Measurements from ENCODE around the gene CLEC4F.
A peak's percentile ranks its signal among the peaks of the same experiment; 100 is the strongest.

Gene CLEC4F, protein sequence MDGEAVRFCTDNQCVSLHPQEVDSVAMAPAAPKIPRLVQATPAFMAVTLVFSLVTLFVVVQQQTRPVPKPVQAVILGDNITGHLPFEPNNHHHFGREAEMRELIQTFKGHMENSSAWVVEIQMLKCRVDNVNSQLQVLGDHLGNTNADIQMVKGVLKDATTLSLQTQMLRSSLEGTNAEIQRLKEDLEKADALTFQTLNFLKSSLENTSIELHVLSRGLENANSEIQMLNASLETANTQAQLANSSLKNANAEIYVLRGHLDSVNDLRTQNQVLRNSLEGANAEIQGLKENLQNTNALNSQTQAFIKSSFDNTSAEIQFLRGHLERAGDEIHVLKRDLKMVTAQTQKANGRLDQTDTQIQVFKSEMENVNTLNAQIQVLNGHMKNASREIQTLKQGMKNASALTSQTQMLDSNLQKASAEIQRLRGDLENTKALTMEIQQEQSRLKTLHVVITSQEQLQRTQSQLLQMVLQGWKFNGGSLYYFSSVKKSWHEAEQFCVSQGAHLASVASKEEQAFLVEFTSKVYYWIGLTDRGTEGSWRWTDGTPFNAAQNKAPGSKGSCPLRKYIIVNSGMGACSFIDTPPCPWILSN

DNA sequence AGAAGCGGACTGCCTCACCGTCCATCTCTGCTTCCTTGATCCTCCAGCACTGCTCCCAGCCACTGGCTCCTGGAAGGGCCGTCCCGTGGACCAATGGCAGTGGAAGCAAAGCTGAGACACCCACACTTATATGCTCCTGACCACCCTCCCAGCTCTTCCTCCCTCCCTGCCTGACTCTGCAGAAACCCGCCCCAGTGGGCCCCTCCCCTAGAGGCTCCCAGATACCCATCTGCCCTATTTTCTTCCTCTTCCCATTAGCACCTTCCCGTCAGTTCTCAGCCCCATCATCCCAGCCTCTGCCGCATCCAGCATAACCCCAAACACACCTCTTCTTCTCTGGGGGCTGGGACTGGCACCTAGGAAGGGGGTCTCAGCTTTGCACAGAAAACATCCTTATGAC lies at the start of gene CLEC4F:
CLEC4F (minus strand) TSS at position 101 of the 400 bp plus-strand sequence; CDS start at position 25, 76 bp downstream.
- DNase-seq (ENCODE audit: low read depth): no peak

DNA sequence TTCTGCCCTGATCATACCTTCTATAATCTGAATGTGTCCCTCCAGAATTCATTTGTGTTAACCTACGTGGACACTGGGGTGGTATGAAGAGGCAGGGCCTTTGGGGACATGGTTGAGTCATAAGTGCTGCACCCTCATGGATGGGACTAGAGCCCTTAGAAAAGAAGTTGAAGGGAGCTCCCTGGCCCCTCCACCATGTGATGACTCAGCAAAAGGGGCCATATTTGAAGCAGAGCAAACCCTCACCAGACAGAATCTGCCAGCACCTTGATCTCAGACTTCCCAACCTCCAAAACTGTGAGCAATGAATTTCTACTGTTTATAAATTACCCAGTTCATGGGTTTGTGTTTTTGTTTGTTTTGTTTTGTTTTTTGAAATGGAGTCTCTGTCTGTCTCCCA lies 48.6 kb upstream of the CLEC4F start:
- DNase-seq (ENCODE audit: low read depth): no peak

DNA sequence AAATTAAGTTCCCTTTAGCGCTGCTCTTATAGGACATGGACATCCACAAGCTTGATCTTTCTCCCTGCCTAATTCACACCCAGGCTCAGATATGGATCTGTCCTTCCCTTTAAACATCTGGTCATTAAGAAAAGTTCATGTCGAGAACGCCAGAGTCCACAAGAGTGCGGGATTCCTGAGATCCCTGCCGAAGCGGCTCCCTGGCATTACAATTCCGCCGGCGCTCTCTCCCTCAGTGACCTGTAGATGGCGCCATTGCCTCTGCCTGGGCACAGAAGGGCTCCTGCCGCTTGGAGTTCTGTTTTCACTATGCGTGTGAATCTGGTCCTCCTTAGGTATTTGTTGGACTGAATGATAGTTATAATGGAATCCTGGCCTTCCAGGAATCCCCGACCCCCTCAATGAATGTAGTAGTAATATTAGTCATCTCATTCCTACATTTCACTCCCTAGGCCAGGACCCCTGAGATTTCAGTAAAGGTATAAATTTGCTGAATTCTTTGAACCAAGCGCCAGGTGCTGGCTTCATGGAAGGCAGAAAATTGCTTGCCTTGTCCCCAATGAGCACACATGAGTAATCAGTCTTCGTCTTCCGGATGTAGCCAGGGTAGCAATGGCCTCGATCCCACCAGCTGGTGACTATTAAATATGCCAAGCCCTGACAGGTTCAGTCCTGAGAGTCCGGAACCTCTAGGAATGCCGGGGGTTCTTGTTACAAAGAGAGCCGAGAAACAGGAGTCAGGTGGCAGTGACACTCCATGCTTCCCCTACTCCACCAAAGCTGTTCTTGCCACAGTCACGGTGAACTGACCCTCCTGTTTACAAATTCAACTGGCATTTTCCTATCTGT lies 41.6 kb upstream of the CLEC4F start:
- DNase-seq (ENCODE audit: low read depth): peak; percentile 60

DNA sequence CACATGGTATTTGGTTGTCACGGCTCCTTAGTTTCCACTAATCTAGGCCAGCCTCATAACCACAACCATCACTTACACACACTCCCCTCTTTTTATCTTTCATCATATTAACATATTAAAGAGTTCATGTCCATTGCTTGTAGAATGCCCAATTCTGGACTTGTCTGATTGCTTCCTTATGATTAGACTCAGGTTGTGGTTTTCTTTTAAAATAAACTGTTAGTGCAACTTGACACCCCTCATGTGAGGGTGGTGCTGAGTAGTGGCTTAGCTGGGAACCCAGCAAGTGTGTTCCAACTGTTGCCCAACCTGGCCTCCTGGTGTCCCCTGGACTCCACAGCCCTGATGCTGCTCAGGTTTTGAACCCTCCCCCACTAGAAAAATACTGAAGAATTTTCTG lies 35.3 kb upstream of the CLEC4F start:
- no peak for DNase-seq (ENCODE audit: low read depth)

DNA sequence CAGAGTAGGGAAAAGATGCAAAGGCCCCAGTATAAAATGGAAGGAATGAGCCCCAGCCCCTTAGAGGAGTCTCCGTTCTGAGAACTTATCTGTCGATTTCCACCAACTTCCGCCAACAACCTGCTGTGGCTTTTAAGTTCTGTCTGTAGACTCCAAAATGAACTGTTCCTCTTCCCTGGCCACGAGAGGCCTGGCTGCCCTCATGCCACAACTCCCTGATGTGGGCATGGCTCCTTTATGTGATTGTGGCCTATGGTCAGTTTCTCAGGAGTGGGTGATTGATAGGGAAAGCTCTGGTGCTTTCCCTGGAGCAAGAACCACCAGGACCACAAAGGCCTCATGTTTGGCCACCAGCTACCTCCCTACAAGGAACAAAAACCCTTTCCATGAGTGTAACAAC lies 34.0 kb upstream of the CLEC4F start:
- DNase-seq (ENCODE audit: low read depth): no peak

DNA sequence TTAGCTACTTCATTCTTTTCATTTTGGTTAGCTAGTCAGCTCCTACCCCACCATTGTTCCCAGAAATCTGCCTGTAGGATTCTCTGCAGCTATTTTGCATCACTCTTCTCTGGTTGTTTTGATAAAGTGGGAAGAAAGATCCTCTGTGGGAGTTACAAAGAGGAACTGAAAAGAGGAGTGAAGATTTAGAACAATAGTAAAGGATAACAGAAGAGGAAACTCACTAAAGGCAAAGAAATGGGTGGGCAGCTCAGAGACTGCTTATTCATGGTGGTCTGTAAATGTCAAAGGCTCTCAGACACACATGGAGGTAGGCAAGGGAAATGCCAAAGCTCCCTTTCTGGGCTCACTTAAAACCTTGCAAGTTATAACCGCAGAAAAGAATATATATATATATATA lies 32.4 kb upstream of the CLEC4F start:
- DNase-seq (ENCODE audit: low read depth): no peak

DNA sequence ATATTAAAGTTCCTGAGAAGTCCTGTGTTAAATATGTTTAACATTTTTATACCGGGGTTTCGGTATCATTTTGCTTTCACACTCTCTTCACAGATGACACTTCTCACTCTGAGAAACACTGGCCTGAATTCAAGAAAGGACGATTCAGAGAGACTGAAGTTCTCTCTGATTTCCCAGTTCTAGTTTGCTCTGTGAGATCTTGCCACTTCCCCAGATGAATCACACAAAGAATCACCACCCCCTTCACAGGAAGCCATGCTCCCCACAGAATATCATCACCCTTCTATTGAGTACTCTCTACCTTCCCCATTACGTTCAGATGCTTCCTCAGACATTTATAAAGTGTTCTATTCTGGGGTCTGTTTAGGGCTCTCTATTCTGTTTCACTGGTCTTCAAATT lies 31.3 kb upstream of the CLEC4F start:
- no peak for DNase-seq (ENCODE audit: low read depth)

DNA sequence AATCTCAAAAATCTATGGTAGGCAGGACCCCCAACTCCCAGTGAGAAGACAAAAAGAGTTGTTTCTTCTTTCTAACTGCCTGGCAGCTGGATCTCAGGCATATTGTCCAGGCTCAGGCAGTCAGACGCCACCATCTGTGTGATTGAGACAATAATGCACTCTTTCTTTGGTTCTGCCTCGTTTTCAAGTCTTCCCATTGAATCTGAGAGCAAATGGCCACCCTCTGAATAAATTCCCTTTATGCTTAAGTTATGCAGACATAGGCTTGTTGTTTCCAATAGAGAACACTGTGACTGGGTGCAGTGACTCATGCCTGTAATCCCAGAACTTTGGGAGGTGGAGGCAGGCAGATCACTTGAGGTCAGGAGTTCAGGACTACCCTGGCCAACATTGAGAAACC lies 30.5 kb upstream of the CLEC4F start:
- no peak for DNase-seq (ENCODE audit: low read depth)

DNA sequence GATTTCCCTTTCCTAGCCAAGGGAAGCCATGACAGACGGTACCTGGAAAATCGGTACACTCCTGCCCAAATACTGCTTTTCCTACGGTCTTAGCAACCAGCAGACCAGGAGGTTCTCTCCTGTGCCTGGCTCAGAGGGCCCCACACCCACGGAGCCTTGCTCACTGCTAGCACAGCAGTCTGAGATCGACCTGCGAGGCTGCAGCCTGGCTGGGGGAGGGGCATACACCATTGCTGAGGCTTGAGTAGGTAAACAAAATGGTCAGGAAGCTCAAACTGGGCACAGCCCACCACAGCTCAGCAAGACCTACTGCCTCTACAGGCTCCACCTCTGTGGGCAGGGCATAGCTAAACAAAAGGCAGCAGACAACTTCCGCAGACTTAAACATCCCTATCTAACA lies 22.0 kb upstream of the CLEC4F start:
- no peak for DNase-seq (ENCODE audit: low read depth)

DNA sequence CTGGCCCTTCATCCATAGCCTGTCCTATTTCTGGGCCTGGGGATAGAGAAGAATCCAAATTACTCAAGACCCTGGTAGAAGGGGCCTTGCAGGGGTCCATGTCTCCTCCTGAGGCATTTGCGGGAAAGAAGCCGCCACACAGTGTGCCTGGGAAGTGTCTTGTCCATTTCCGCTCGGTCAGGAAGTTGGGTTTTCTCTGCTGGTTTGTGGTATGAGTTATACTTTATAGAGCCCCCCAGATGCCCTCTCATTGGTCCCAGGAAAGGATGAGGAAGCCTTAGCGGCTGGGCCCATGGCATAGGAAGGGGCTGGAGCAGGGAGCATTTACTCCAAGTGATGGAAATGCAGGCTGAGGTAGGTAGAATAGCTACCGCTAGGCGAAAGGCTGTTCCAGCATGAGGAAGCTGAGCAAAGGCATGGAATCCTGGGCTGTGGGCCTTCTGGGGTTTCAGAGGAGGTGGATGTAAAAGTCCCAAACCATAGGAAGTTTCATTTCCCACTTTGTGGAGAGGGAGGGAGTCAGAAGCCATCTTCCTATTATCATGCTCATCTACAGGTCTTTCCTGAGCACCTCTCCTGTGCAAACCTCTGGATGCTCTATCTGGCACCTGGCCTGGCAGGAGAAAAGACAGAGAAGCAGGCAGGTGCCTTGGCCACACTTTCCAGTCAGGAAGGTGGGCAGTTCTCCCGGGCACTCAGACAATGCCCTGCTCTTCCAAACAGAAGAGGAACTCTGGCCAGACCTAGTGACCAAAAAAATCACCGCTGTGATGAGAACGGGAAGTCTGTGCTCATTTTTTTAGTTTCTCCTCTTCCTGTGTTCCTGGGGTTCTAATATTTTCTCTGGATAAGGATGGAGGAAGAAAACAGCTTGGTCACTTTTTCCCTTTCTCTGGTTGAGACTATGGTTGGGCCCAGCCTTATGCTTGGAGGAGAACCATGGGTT lies 17.9 kb upstream of the CLEC4F start:
- no peak for DNase-seq (ENCODE audit: low read depth)

DNA sequence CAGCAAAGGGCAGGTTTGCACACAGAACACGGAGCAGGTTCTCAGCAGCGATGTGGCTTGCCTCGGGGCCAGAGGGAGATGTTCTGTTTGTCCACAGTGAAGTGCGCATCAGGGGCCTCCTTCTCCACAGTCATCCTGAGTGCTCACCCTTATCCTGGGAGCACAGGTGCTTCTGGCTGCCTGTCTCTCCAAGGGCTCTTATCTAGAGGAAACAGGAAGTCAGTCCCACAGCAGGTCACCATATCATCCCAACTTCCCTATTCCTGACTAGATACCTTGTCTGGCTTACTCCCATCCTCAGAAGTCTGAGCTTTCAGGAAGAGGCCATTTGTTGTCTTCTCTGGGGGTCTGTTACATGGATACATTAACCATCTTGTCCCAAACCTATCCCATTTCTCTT lies 15.2 kb upstream of the CLEC4F start, which contains the start of gene CD207:
CD207 (minus strand) TSS at position 174 of the 400 bp plus-strand sequence; CDS start at position 134, 40 bp downstream.
- DNase-seq (ENCODE audit: low read depth): no peak

DNA sequence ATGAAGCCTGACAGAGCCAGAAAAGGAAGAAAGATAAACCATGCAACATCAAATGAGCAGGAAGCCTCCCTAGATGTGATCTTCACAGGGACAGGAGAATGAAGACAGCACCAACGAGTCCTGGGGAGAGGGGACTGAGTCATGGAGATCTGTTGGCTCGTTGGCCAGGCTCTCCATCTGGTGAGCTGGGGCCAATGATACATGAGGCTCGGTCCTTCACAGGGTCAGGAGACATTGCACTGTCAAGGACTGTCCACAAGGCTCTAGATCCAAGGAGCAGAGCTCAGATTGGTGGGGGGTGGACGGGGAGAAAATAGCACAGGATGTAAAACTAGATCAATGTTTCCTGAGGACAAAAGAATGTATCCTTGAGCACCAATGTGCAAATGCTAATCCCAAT lies 14.5 kb upstream of the CLEC4F start:
- DNase-seq (ENCODE audit: low read depth): no peak

DNA sequence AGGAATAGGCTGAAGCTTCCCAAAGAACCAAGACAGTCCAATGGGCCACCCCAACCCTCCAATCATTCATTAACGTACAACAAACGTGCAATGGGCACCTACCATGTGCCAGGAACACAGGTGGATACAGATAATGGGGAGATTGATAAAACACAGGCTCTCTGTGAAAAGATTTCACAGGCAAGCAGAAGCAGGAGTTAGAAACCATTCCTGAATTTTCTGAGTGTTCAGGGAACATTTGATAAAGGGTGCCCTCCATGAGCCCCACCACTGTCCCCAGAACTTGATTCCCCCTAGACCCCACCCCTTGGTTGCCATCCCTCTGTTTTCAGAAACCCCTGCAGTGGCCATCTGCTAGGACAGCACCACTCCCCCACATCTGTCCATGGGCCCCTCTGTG lies 13.7 kb upstream of the CLEC4F start:
- DNase-seq (ENCODE audit: low read depth): no peak

DNA sequence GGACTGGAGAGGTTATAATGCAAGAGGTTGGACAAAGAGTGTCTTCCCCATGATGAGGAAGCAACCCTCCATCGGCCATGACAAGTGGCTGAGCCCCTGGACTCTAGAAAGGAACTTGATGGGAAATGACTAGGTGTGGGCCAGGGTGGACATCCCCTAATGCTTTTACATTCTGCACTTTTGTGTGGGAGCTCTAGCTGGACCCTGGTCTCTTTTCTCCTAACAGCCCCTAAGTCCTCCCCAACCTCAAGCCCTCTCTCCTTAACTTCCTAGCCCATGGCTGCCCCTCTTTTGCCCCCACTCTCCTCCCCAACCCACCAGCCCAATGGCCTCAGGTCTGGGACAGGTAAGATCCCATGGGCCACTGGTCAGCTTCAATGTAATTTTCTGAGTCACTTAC lies 12.8 kb upstream of the CLEC4F start:
- DNase-seq (ENCODE audit: low read depth): no peak

DNA sequence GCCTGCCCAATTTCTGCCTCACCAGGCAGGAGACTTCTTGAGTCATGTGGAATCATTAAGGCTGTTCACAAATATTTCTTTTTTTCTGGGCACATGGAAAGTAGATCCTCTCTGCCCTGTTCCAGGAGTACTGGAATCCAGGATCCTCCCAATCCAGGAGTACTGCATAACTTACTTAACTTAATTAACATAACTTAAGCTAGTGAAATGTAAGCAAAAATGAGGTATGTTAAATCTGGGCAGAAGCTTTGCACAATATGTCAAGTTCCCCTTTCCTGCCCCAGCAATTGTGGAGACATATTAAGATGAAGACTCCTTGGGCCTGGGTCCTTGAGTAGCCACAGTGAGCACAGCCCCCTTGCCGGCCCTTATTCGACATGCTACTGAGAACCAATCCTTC lies 12.0 kb upstream of the CLEC4F start:
- DNase-seq (ENCODE audit: low read depth): no peak

DNA sequence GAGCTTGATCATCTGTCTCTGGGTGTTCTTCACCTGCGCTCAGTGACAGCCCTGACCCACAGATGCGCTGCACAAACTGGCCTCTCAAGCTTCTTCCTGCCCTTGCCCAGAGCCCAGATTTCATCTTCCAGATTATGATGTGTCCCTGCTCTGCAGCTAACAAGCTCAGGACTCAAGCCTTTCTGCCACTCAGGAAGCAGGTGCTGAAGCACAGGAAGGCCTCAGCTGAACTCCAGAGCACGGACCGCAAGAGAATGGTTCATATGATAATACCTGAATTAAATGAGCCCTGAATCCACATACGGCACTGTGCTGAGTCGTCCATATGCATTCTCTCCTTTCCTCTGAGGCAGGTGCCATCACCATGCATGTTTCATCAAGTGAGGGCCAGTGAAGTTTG lies 11.5 kb upstream of the CLEC4F start:
- DNase-seq (ENCODE audit: low read depth): no peak

DNA sequence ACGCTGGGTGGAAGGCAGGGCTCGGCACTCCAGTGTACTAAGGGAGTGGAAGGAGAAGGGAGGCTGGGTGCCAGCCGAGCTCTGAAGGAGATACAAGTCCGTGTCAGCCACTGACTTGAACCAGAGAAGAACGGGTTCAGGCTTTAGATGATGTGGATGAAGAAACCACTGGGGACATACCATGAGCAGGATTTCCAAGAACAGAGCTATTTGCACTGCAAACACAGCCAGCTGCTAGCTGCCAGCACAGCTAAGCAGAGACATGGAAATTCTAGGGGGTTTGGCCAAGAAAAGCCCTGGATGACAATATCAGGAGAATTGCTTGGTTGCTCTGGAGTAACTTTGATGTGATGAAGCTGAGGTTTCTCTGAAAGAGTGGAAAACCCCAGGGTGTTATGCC lies 10.0 kb upstream of the CLEC4F start:
- no peak for DNase-seq (ENCODE audit: low read depth)

DNA sequence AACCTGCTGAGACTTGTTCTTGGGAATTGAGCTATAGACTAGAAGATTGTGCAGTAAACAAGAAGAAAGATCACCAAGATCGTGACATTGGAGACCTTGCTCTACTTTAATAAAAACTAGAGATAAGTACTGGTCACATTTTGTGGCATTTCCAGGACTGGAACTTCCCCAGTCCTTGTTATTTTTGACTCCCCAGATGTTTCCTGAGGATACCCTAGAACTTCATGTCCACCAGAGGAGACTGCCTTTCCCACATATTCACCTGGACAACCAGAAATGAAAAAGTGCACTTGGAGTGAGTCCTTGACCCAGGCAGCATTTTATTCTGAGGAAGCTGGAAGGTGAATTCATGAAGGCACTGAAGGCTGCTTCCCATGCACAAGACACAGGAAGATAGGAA lies 9.5 kb upstream of the CLEC4F start:
- no peak for DNase-seq (ENCODE audit: low read depth)

DNA sequence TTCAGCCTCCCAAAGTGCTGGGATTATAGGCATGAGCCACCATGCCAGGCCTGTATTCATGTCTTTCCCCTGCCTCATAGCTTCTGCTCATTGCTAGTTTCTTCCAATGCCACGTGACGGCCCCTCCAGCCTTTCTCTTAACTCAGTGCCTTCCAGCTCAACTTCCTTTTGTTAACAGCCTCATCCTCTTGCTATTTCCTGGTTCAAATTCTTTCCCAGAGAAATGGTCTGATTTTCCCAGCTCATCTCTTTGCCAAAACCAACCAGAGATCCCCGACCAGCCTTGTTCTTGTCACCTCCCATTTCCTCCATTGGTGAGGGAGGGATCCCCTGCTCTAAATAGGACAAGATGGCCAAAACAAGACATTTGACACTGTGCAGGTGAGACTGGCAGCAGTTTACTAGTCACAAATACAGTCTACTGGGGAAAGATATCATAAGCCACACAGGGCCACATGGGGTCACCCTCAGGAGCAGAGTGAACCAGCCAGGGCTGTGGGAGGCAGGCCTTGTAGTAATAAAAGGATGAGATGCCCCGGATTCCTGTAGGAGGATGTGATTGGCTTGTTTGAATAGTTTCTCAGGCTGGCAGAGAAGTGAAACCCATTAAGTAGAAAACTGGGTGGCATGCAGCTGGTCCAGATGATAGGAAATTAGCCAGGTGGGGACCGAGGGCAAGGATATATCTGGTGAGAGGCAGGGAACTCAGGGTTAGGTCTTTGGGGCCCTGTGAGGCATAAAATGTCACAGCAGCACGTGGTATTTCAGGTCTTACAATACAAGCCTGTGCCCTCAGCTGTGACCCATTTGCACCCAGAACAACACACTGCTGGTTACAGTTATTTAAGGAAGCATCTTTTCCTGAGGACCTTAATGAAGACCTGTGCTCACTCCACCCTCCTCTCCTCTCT lies 8.8 kb upstream of the CLEC4F start:
- DNase-seq (ENCODE audit: low read depth): no peak

DNA sequence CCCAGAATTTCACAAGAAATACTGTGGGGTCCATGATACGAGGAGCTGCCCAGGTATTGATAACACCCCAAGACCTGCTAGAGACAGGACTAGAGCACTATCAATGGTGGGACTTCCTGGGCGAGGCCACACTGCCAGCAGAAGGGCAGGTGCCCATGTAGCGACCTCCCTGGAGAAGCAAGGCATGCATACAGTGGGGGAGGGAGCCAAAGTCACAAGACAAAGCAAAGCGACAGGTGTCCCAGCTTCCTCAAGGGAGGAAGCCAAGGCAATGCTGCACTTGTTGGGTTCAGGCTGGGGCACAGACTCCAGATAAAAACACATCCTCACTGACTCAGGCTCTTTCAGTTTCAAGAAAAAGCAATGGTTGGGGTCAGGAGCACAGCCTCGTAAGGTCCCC lies 7.7 kb upstream of the CLEC4F start:
- DNase-seq (ENCODE audit: low read depth): no peak

DNA sequence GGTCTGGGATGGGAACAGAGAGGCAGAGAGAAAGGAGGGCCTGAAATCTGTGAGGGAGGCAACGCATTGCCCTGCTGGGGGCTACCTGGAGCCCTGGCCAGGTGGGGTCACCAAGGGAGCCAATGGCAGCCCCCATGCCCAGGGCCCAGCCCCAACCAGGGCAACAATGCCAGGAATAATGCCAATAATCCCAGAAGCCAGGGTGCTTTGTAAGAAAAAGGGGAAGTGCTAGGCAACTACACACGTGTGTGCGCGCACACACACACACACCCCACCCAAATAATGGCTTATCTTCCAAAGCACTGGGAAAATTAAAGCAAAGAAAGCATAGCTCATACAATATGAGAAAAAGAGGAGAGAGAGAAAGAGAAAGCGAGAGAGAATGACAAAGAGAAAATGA lies 7.0 kb upstream of the CLEC4F start:
- no peak for DNase-seq (ENCODE audit: low read depth)
